NT2/D1 (cell line): ENCODE data around the gene SYT11.

ENCODE experiments used
- SUZ12 ChIP-seq: IDR thresholded peaks from 2 replicates; pipeline ENCODE4 v1.6.1; 2011; ENCODE audit not compliant: insufficient read length, insufficient read depth; ENCODE audit errors: extremely low read depth
- YY1 ChIP-seq: IDR thresholded peaks from 2 replicates; pipeline ENCODE4 v1.6.1; 2011; ENCODE audit not compliant: insufficient read length, insufficient read depth
- ZNF274 ChIP-seq: IDR thresholded peaks from 2 replicates; pipeline ENCODE4 v1.6.1; 2011; ENCODE audit warnings: mild to moderate bottlenecking, low read depth, low read length

- TF ChIP-seq ZNF274: no peak
- TF ChIP-seq YY1: no peak
- no peak for TF ChIP-seq SUZ12
Observed at GRCh38 chr1:155909894-155910293, 50.5 kb downstream of the SYT11 start.
